ENCODE results near the gene SLC25A48. TPM values are rescaled to one million over a fixed set of nuclear protein-coding genes. Genes with fewer than 3 reads are reported as not detected.

The SLC25A48 gene
- total RNA-seq, 1 donor from 2014 or later = not detected

DNA sequence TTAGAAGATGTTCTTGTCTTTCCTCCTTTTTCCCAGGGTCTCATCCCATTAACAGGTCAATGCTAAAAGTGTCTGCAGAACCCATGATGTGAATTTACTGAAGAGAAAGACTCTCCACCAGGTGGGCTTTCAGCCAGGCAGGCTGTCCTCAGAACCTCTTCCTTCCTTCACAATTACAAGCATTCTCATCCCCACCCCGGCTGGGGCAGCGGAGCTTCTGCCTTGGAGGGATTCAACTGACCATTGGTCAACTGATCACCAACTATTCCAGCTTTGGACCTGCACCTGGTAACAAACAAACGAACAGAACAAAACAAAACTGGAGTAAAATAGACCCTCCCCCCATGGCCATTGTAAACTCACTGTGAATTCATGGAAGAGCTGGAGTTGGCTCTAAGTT lies 48.6 kb downstream of the SLC25A48 start:
- H3K4me1 Mint-ChIP-seq (ENCODE audit: unreplicated experiment) = peaks cover 2% of the 10 kb centered on the region
- peaks cover 2% of the 10 kb centered on the region for H3K27me3 Mint-ChIP-seq (ENCODE audit: unreplicated experiment)
- H3K27ac Mint-ChIP-seq (ENCODE audit: unreplicated experiment) = no peak overlapping the region
- no peaks in the 10 kb centered on the region for H3K9me3 Mint-ChIP-seq (ENCODE audit: unreplicated experiment)
- H3K4me3 Mint-ChIP-seq (ENCODE audit: unreplicated experiment) = no peak overlapping the region
- no peaks in the 10 kb centered on the region for H3K36me3 Mint-ChIP-seq (ENCODE audit: low read depth, unreplicated experiment)
- TF ChIP-seq, protein P1, sequence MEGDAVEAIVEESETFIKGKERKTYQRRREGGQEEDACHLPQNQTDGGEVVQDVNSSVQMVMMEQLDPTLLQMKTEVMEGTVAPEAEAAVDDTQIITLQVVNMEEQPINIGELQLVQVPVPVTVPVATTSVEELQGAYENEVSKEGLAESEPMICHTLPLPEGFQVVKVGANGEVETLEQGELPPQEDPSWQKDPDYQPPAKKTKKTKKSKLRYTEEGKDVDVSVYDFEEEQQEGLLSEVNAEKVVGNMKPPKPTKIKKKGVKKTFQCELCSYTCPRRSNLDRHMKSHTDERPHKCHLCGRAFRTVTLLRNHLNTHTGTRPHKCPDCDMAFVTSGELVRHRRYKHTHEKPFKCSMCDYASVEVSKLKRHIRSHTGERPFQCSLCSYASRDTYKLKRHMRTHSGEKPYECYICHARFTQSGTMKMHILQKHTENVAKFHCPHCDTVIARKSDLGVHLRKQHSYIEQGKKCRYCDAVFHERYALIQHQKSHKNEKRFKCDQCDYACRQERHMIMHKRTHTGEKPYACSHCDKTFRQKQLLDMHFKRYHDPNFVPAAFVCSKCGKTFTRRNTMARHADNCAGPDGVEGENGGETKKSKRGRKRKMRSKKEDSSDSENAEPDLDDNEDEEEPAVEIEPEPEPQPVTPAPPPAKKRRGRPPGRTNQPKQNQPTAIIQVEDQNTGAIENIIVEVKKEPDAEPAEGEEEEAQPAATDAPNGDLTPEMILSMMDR (IDR thresholded peaks at IDR 0.05; ENCODE audit: unreplicated experiment) = no peak
- no peak for DNase-seq (ENCODE audit: low spot score)

DNA sequence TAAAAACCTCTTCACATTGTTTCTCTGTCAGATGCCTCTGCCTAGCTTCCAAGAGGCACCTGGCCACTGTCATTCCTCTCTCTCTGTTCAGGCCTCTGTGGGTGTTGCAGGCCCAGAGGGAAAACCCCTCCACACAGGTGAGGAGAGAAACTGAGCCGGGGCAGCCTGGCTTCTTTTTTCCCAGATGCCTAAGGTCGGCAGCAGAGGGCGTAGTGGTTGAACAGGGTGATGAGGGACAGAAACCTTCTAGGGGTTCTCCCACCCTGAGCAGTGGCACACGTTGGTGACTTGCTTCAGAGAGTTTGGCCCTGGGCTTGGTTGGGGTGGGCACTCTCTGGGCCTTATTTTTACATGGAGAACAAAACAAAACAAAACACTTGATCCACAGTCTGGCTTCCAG lies 49.0 kb downstream of the SLC25A48 start:
- no peaks in the 10 kb centered on the region for H3K36me3 Mint-ChIP-seq (ENCODE audit: low read depth, unreplicated experiment)
- peak; percentile 16 for DNase-seq (ENCODE audit: low spot score)
- no peaks in the 10 kb centered on the region for H3K9me3 Mint-ChIP-seq (ENCODE audit: unreplicated experiment)
- no peak overlapping the region for H3K27ac Mint-ChIP-seq (ENCODE audit: unreplicated experiment)
- TF ChIP-seq, protein P1 (IDR thresholded peaks at IDR 0.05; ENCODE audit: unreplicated experiment) = no peak
- H3K4me1 Mint-ChIP-seq (ENCODE audit: unreplicated experiment) = peaks cover 2% of the 10 kb centered on the region
- no peak overlapping the region for H3K4me3 Mint-ChIP-seq (ENCODE audit: unreplicated experiment)
- peaks cover 2% of the 10 kb centered on the region for H3K27me3 Mint-ChIP-seq (ENCODE audit: unreplicated experiment)

DNA sequence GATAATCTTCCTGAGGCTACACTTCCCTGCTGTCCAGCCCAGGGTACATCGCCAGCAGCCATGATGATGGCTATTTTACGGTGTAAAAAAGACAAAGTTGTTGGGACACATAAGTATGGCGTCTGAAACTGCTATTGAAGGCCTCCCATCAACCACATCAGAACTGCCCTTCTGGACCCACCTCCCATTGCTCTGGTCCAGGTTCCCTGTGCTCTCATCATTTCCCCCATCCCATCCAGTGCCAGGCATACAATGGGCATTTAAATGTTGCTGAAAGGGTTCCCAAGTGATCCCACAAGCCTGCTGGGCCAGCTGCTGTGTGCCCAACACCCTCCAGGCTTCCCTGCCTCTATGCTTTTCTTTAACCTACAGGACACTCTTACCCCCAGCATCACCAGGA lies 50.6 kb downstream of the SLC25A48 start:
- DNase-seq (ENCODE audit: low spot score) = no peak
- Mint-ChIP-seq H3K4me1 (ENCODE audit: unreplicated experiment) (peaks cover 2% of the 10 kb centered on the region), H3K27me3 (ENCODE audit: unreplicated experiment) (no peaks in the 10 kb centered on the region), H3K27ac (ENCODE audit: unreplicated experiment) (no peak overlapping the region), H3K36me3 (ENCODE audit: low read depth, unreplicated experiment) (no peaks in the 10 kb centered on the region), H3K4me3 (ENCODE audit: unreplicated experiment) (no peak overlapping the region), H3K9me3 (ENCODE audit: unreplicated experiment) (no peaks in the 10 kb centered on the region)
- TF ChIP-seq, protein P1 (IDR thresholded peaks at IDR 0.05; ENCODE audit: unreplicated experiment) = no peak

DNA sequence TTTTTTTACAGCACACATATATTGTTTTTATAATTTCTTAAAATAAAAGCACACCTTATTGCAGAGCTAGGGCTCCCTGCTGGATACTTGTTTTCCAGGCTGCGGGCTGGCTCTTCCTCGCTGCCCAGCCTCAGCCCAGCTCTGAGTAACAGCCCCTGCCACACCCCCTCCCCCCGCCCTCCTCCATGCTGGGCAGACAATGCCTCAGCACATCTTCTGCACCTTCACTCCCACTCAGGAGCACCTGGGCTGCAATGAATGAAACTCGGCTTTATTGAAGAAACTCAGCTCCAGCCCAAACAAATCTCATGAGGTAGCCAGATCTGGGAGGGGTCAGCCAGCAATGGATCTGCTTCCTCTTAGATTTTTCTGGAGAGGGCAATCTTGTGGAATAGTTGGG lies 51.7 kb downstream of the SLC25A48 start:
- DNase-seq (ENCODE audit: low spot score) = no peak
- Mint-ChIP-seq H3K4me1 (ENCODE audit: unreplicated experiment) (no peaks in the 10 kb centered on the region), H3K4me3 (ENCODE audit: unreplicated experiment) (no peak overlapping the region), H3K27ac (ENCODE audit: unreplicated experiment) (no peak overlapping the region), H3K9me3 (ENCODE audit: unreplicated experiment) (no peaks in the 10 kb centered on the region), H3K27me3 (ENCODE audit: unreplicated experiment) (no peaks in the 10 kb centered on the region), H3K36me3 (ENCODE audit: low read depth, unreplicated experiment) (no peaks in the 10 kb centered on the region)
- TF ChIP-seq, protein P1 (IDR thresholded peaks at IDR 0.05; ENCODE audit: unreplicated experiment) = no peak

DNA sequence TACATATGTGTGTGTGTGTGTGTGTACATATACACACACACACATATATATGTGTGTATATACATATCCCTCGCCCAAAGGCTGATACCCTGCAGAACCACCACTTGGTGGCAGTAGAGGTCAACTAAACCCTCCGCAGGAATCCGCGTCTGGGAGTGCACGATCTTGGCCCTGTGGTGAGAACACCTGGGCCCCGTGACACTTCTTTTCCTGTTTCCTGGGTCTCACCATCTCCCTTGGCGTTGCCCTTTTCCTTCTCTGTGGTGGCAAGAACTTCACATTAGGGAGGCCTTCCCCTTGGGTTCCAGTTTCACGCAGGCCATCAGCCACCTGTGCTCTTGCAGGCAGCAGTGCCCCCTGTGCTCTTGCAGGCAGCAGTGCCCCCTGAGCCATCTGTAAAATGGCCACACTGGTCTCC lies 53.0 kb downstream of the SLC25A48 start:
- H3K4me1 Mint-ChIP-seq (ENCODE audit: unreplicated experiment) = no peaks in the 10 kb centered on the region
- TF ChIP-seq, protein P1 (IDR thresholded peaks at IDR 0.05; ENCODE audit: unreplicated experiment) = peak; percentile 82
- no peaks in the 10 kb centered on the region for H3K36me3 Mint-ChIP-seq (ENCODE audit: low read depth, unreplicated experiment)
- no peak overlapping the region for H3K27ac Mint-ChIP-seq (ENCODE audit: unreplicated experiment)
- no peaks in the 10 kb centered on the region for H3K27me3 Mint-ChIP-seq (ENCODE audit: unreplicated experiment)
- no peak overlapping the region for H3K4me3 Mint-ChIP-seq (ENCODE audit: unreplicated experiment)
- peak; percentile 74 for DNase-seq (ENCODE audit: low spot score)
- H3K9me3 Mint-ChIP-seq (ENCODE audit: unreplicated experiment) = no peaks in the 10 kb centered on the region
